Caco-2 (cell line): ENCODE results near the gene FOXP3. TPM values are rescaled to one million over a fixed set of nuclear protein-coding genes. Genes with fewer than 3 reads are reported as not detected.

Experiments
- BruUV-seq: library from RNA; stranded (reverse); fragments of 400-500 nt; replicated peaks from 2 replicates; lab custom pipeline; 2021; lab: Mats Ljungman, UMichigan
- CTCF ChIA-PET: fragments of 300-600 bp; sonication (Branson Sonifier 250); formaldehyde crosslinking; loops from one replicate; lab custom pipeline; 2022; ENCODE audit warnings: antibody characterized with exemption; lab: Charles Lee
- POLR2A ChIA-PET: fragments of 300-600 bp; sonication (Branson Sonifier 250); formaldehyde crosslinking; loops from one replicate; lab custom pipeline; 2022; ENCODE audit warnings: antibody characterized with exemption; lab: Charles Lee
- DNase-seq, 2 experiments: peaks; one replicate each; pipeline versions ENCODE4 v3.0.0 to v3.0.0-alpha.2; 2020 to 2022
- H3K27me3 ChIP-seq: replicated peaks from 2 replicates; pipeline ENCODE4 v1.6.0; 2011; ENCODE audit warnings: low read length; ENCODE audit not compliant: control insufficient read depth, insufficient read depth
- H3K36me3 ChIP-seq: 2 replicates; pipeline ENCODE4 v1.5.1; 2011; ENCODE audit warnings: low read length; ENCODE audit not compliant: control insufficient read depth, insufficient read depth
- H3K4me1 ChIP-seq: fragments of 250-450 bp; sonication (Bioruptor Pico); 2 replicates; pipeline ENCODE4 v1.5.1; 2020; ENCODE audit warnings: mild to moderate bottlenecking
- H3K4me3 ChIP-seq: 2 replicates; pipeline ENCODE4 v1.5.1; 2011; ENCODE audit warnings: low read depth, mild to moderate bottlenecking, control low read depth, low read length
- H3K9me3 ChIP-seq: fragments of 250-450 bp; sonication (Bioruptor Pico); 2 replicates; pipeline ENCODE4 v1.5.1; 2020; ENCODE audit warnings: mild to moderate bottlenecking, moderate library complexity
- H3K27ac Mint-ChIP-seq: one replicate; pipeline ENCODE4 v1.8.0; 2022; ENCODE audit warnings: mixed read lengths; ENCODE audit not compliant: unreplicated experiment
- H3K27me3 Mint-ChIP-seq: one replicate; pipeline ENCODE4 v1.8.0; 2022; ENCODE audit warnings: mixed read lengths; ENCODE audit not compliant: insufficient read depth, unreplicated experiment
- H3K36me3 Mint-ChIP-seq: one replicate; pipeline ENCODE4 v1.8.0; 2022; ENCODE audit warnings: mild to moderate bottlenecking, mixed read lengths; ENCODE audit not compliant: insufficient read depth, unreplicated experiment
- H3K4me1 Mint-ChIP-seq: one replicate; pipeline ENCODE4 v1.8.0; 2022; ENCODE audit warnings: low read depth, mixed read lengths; ENCODE audit not compliant: unreplicated experiment
- H3K4me3 Mint-ChIP-seq: one replicate; pipeline ENCODE4 v1.8.0; 2022; ENCODE audit warnings: mild to moderate bottlenecking, moderate library complexity, mixed read lengths; ENCODE audit not compliant: unreplicated experiment
- H3K9me3 Mint-ChIP-seq: one replicate; pipeline ENCODE4 v1.8.0; 2022; ENCODE audit warnings: mixed read lengths; ENCODE audit not compliant: unreplicated experiment
- CTCF ChIP-seq, 2 experiments: fragments of 200-600 bp in 1 of 2; IDR thresholded peaks; 1 replicate in 1 of 2; 2 replicates in 1 of 2; pipeline versions ENCODE4 v1.5.1 to v1.8.0; 2011 to 2022; ENCODE audit warnings: antibody characterized with exemption in 1 of 2, control low read depth in 1 of 2, inconsistent platforms in 1 of 2, low read depth in 1 of 2, low read length in 1 of 2, mild to moderate bottlenecking in 1 of 2, moderate library complexity in 1 of 2; ENCODE audit not compliant: insufficient read depth in 1 of 2, severe bottlenecking in 1 of 2, unreplicated experiment in 1 of 2
- intact Hi-C: fragments of 100-400 bp; cut with micrococcal nuclease; formaldehyde crosslinking; loops from one replicate; pipeline ENCODE4 v1.10.0; 2022; ENCODE audit not compliant: unreplicated experiment
- total RNA-seq: library from RNA; stranded (reverse); gene quantifications from 2 replicates; pipeline ENCODE4 v1.2.3, GENCODE V29; 2022

FOXP3 gene
- total RNA-seq, 1 experiment from 2014 or later: 0.88 TPM

DNA sequence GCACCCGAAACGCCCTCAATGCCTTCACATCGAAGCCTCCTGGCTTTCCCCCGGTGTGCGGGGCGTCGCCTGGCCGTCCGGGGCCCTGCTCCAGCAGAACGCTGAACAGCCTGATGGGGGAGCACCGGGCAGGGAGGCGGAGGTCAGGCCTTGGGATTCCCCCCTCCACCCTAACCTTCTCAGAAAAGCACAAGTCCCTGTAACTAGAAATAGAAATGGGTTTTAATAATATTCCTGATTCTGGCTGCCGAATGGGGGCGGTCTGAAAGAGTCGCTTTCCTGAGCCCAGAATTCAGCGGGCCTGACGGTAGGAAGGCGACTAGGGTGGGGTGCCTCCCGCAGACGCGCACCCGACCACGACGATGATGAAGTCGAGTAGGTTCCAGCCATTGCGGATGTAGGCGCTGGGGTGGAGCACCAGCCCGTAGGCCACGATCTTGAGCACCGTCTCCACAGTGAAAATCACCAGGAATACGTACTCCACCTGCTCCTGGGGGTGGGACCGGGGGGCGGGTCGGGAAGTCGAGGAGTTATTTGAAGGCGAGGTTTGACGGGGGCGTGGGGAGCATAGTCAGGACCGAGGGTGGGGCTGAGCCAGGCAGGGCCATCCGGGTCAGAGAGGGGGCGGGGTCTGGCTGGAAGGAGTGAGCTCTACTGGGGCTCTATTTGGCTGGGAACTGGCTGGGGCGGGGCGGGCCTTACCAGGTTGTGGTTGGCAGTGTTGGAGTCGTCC is 33.8 kb downstream of the FOXP3 start:
- H3K4me1 Mint-ChIP-seq: no peaks in the 10 kb centered on the region
- H3K27ac Mint-ChIP-seq: no peak overlapping the region
- Histone ChIP-seq H3K27me3 (no peaks in the 10 kb centered on the region), H3K4me1 (no peaks in the 10 kb centered on the region), H3K4me3 (peak overlapping the region; percentile 46), H3K36me3 (no peaks in the 10 kb centered on the region), H3K9me3 (no peaks in the 10 kb centered on the region)
- no peaks in the 10 kb centered on the region for H3K9me3 Mint-ChIP-seq
- H3K4me3 Mint-ChIP-seq: peak overlapping the region; percentile 68
- peak; percentile 71 to 74 for DNase-seq
- peaks cover 6% of the 10 kb centered on the region for H3K36me3 Mint-ChIP-seq
- TF ChIP-seq CTCF (IDR thresholded peaks at IDR 0.05; ENCODE audit: insufficient read depth in 1 of 2, low read depth in 1 of 2, low read length in 1 of 2, severe bottlenecking in 1 of 2, unreplicated experiment in 1 of 2): peak; percentile 10 to 21
- intact Hi-C loops: loop anchor here (10.0 kb wide), 1 partner anchor 56 kb away; the partner anchor contains the start of gene PLP2
- ChIA-PET CTCF (no interaction called here), POLR2A (interaction anchor here (1.0 kb wide), 1 partner anchor 40 kb away, joined by 3 read pairs; no protein-coding TSS in a partner anchor)
- TSS peak; percentile 53 for BruUV-seq
- H3K27me3 Mint-ChIP-seq: no peaks in the 10 kb centered on the region

DNA sequence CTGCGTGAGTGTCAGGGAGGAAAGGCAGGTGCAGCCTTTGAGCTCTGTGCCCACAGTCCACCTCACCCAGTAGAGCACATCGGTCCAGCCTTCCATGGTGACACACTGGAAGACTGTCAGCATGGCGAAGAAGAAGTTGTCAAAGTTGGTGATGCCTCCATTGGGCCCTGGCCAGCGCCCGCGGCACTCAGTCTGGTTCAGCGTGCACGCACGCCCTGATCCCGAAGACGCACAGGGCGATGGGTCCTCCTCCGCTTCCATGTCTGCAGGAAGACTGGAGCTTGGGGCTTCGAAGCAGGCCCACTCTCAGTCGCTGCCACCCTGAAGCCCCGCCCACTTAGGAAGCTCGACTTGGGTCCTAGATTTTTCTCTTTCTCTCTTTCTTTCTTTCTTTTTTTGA is 36.3 kb downstream of the FOXP3 start:
- no TSS peak for BruUV-seq
- Histone ChIP-seq H3K9me3 (no peaks in the 10 kb centered on the region), H3K27me3 (no peaks in the 10 kb centered on the region), H3K4me3 (no peak overlapping the region), H3K4me1 (no peaks in the 10 kb centered on the region), H3K36me3 (no peaks in the 10 kb centered on the region)
- Mint-ChIP-seq H3K36me3 (no peaks in the 10 kb centered on the region), H3K4me3 (no peak overlapping the region), H3K27ac (no peak overlapping the region), H3K9me3 (no peaks in the 10 kb centered on the region), H3K27me3 (peaks cover 4% of the 10 kb centered on the region), H3K4me1 (no peaks in the 10 kb centered on the region)
- TF ChIP-seq CTCF (IDR thresholded peaks at IDR 0.05; ENCODE audit: insufficient read depth in 1 of 2, low read depth in 1 of 2, low read length in 1 of 2, severe bottlenecking in 1 of 2, unreplicated experiment in 1 of 2): no peak
- CTCF ChIA-PET: no interaction called here
- no peak for DNase-seq
- intact Hi-C loops: no loop called here
- POLR2A ChIA-PET: no interaction called here

GRCh38 chrX:49227726-49228125 is 36.8 kb downstream of the FOXP3 start:
- Mint-ChIP-seq H3K27ac (no peak overlapping the region), H3K4me1 (no peaks in the 10 kb centered on the region), H3K27me3 (peaks cover 4% of the 10 kb centered on the region), H3K4me3 (no peak overlapping the region), H3K9me3 (no peaks in the 10 kb centered on the region), H3K36me3 (no peaks in the 10 kb centered on the region)
- BruUV-seq: no TSS peak
- Histone ChIP-seq H3K9me3 (no peaks in the 10 kb centered on the region), H3K27me3 (no peaks in the 10 kb centered on the region), H3K36me3 (no peaks in the 10 kb centered on the region), H3K4me3 (no peak overlapping the region), H3K4me1 (no peaks in the 10 kb centered on the region)
- POLR2A ChIA-PET: interaction anchor here (0.6 kb wide), 1 partner anchor 37 kb away, joined by 3 read pairs; no protein-coding TSS in a partner anchor
- intact Hi-C loops: no loop called here
- no peak for TF ChIP-seq CTCF (IDR thresholded peaks at IDR 0.05; ENCODE audit: insufficient read depth in 1 of 2, low read depth in 1 of 2, low read length in 1 of 2, severe bottlenecking in 1 of 2, unreplicated experiment in 1 of 2)
- CTCF ChIA-PET: no interaction called here
- no peak for DNase-seq
